Measurements from ENCODE around the gene CCNF.

CCNF gene

DNA sequence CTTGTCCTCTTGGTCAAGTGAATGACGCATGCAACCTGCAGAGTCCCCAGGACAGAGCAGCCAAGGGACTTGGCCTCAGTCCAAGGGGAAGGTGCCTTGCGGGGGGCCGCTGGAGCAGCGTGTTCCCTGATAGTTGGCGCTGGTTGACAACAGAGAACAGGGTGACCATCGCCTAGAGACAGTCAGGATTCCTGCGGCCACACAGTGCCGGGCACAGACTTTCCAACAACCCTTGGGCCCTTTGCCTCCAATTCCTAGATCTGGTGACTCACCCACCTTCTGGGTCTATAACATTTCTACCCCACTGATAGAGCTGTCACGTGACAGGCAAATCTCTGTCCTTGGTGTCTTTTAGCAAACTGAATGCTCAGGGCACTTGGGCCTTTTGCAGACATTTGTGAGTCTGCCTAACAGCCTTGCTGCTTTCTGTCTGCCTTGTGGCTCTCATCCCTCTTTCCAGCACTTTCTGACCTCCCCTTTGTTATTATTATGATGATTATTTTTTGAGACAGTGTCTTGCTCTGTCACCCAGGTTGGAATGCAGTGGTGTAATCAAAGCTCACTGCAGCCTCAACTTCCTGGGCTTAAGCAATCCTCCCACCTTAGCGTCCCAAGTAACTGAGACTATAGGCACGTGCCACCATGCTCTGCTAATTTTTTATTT lies 18.8 kb downstream of the CCNF start:
- peaks cover 97% of the 10 kb centered on the region for H3K36me3 ChIP-seq (ENCODE audit: insufficient read depth, low read length)
- no peaks in the 10 kb centered on the region for H3K4me1 ChIP-seq (ENCODE audit: insufficient read depth, low read length)
- H3K27ac ChIP-seq (ENCODE audit: low read length): no peak overlapping the region
- no peak overlapping the region for H2AFZ ChIP-seq (ENCODE audit: low read depth, low read length)
- ATAC-seq (ENCODE audit: insufficient read depth, low read depth) (no peak), DNase-seq (no peak)
- no peak overlapping the region for H3K4me2 ChIP-seq (ENCODE audit: insufficient read depth, low read length)
- no peaks in the 10 kb centered on the region for H3K27me3 ChIP-seq (ENCODE audit: insufficient read depth, low read length, poor library complexity)
- peaks cover 60% of the 10 kb centered on the region for H4K20me1 ChIP-seq (ENCODE audit: insufficient read depth, low read length)
- H3K9me3 ChIP-seq (ENCODE audit: insufficient read depth, low read length, severe bottlenecking): no peaks in the 10 kb centered on the region
- H3K9ac ChIP-seq (ENCODE audit: low read depth, low read length): no peak overlapping the region
- H3K79me2 ChIP-seq (ENCODE audit: insufficient read depth, low read length): peaks cover 41% of the 10 kb centered on the region
- no peak overlapping the region for H3K4me3 ChIP-seq (ENCODE audit: low read depth in 1 of 2, low read length in 2 of 2)
- no peak for TF ChIP-seq EZH2 (IDR thresholded peaks at IDR 0.05; ENCODE audit: borderline replicate concordance, low read depth, low read length, severe bottlenecking)
- TF ChIP-seq, protein P1, sequence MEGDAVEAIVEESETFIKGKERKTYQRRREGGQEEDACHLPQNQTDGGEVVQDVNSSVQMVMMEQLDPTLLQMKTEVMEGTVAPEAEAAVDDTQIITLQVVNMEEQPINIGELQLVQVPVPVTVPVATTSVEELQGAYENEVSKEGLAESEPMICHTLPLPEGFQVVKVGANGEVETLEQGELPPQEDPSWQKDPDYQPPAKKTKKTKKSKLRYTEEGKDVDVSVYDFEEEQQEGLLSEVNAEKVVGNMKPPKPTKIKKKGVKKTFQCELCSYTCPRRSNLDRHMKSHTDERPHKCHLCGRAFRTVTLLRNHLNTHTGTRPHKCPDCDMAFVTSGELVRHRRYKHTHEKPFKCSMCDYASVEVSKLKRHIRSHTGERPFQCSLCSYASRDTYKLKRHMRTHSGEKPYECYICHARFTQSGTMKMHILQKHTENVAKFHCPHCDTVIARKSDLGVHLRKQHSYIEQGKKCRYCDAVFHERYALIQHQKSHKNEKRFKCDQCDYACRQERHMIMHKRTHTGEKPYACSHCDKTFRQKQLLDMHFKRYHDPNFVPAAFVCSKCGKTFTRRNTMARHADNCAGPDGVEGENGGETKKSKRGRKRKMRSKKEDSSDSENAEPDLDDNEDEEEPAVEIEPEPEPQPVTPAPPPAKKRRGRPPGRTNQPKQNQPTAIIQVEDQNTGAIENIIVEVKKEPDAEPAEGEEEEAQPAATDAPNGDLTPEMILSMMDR (IDR thresholded peaks at IDR 0.05; ENCODE audit: borderline replicate concordance, extremely low read depth, low read length, poor library complexity, severe bottlenecking): no peak

DNA sequence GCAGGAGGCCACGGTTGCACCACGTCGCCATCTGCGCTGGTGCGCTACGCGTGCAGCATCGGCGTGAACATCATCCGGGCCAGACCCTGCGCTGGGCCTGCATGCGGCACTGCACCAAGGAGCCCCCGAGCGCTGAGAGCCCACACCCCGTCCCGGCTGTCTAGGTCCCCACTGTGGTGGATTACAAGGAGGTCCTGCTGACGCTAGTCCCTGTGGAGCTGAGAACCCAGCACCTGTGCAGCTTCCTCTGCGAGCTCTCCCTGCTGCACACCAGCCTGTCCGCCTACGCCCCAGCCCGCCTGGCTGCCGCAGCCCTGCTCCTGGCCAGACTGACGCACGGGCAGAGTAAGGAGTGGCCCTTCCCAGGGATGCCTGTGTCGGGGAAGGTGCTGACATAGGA lies 19.9 kb downstream of the CCNF start:
- no peak overlapping the region for H3K4me3 ChIP-seq (ENCODE audit: low read depth in 1 of 2, low read length in 2 of 2)
- ATAC-seq (ENCODE audit: insufficient read depth, low read depth): no peak
- DNase-seq: no peak
- H3K9me3 ChIP-seq (ENCODE audit: insufficient read depth, low read length, severe bottlenecking): no peaks in the 10 kb centered on the region
- peaks cover 66% of the 10 kb centered on the region for H4K20me1 ChIP-seq (ENCODE audit: insufficient read depth, low read length)
- H3K36me3 ChIP-seq (ENCODE audit: insufficient read depth, low read length): peaks cover 97% of the 10 kb centered on the region
- peaks cover 35% of the 10 kb centered on the region for H3K79me2 ChIP-seq (ENCODE audit: insufficient read depth, low read length)
- H3K4me2 ChIP-seq (ENCODE audit: insufficient read depth, low read length): no peak overlapping the region
- no peak overlapping the region for H3K27ac ChIP-seq (ENCODE audit: low read length)
- no peak overlapping the region for H2AFZ ChIP-seq (ENCODE audit: low read depth, low read length)
- TF ChIP-seq EZH2 (IDR thresholded peaks at IDR 0.05; ENCODE audit: borderline replicate concordance, low read depth, low read length, severe bottlenecking): no peak
- no peaks in the 10 kb centered on the region for H3K4me1 ChIP-seq (ENCODE audit: insufficient read depth, low read length)
- no peak overlapping the region for H3K9ac ChIP-seq (ENCODE audit: low read depth, low read length)
- H3K27me3 ChIP-seq (ENCODE audit: insufficient read depth, low read length, poor library complexity): no peaks in the 10 kb centered on the region

DNA sequence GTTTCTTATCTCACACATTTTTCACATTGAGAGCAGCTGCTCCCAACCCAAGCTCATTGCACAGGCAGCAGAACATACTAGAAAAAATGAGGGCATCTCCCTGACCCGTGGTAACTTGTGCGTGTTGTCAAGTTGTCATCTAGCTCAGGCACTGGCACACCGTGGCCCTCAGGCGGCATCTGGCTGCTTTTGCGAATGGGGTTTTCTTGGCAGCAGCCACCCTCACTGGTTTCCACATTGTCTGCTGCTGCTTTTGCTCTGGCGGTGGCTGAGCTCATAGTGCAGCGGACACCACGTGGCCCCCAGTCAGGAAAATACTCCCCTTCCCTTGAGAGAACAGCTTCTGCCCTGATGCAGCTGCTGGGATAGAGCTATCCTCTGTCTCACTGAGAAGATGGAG lies 21.3 kb downstream of the CCNF start:
- DNase-seq (no peak), ATAC-seq (ENCODE audit: insufficient read depth, low read depth) (no peak)
- Histone ChIP-seq H4K20me1 (ENCODE audit: insufficient read depth, low read length) (peaks cover 57% of the 10 kb centered on the region), H3K27ac (ENCODE audit: low read length) (no peak overlapping the region), H3K9ac (ENCODE audit: low read depth, low read length) (no peak overlapping the region), H3K4me2 (ENCODE audit: insufficient read depth, low read length) (no peak overlapping the region), H3K4me3 (ENCODE audit: low read depth in 1 of 2, low read length in 2 of 2) (no peak overlapping the region), H3K36me3 (ENCODE audit: insufficient read depth, low read length) (peaks cover 98% of the 10 kb centered on the region), H2AFZ (ENCODE audit: low read depth, low read length) (no peak overlapping the region), H3K4me1 (ENCODE audit: insufficient read depth, low read length) (no peaks in the 10 kb centered on the region), H3K79me2 (ENCODE audit: insufficient read depth, low read length) (peaks cover 26% of the 10 kb centered on the region), H3K9me3 (ENCODE audit: insufficient read depth, low read length, severe bottlenecking) (no peaks in the 10 kb centered on the region), H3K27me3 (ENCODE audit: insufficient read depth, low read length, poor library complexity) (no peaks in the 10 kb centered on the region)
- TF ChIP-seq, protein P1 (IDR thresholded peaks at IDR 0.05; ENCODE audit: borderline replicate concordance, extremely low read depth, low read length, poor library complexity, severe bottlenecking): no peak

DNA sequence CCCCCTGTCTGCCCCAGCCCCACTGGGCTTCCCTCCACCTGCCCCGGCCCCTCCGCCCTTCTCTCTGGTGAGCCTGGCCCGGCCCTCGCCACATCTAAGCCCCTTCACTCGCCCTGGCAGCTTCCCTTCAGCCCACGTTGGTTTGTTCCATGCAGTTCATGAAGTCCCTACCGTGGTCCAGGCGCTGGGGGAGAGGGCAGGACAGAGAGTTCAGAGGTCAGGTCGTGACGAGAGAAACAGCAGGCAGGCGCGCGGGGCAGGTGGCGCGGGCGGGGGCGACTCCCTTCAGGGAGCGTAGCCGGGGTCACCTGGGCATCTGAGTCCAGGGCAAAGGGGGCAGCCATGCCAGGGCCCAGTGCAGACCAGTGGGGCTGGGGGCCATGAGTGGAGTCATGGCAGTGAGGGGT lies 21.7 kb downstream of the CCNF start:
- Histone ChIP-seq H3K36me3 (ENCODE audit: insufficient read depth, low read length) (peaks cover 98% of the 10 kb centered on the region), H3K27ac (ENCODE audit: low read length) (no peak overlapping the region), H3K4me1 (ENCODE audit: insufficient read depth, low read length) (no peaks in the 10 kb centered on the region), H3K9me3 (ENCODE audit: insufficient read depth, low read length, severe bottlenecking) (no peaks in the 10 kb centered on the region), H4K20me1 (ENCODE audit: insufficient read depth, low read length) (peaks cover 57% of the 10 kb centered on the region), H3K27me3 (ENCODE audit: insufficient read depth, low read length, poor library complexity) (no peaks in the 10 kb centered on the region), H3K9ac (ENCODE audit: low read depth, low read length) (no peak overlapping the region), H2AFZ (ENCODE audit: low read depth, low read length) (no peak overlapping the region), H3K79me2 (ENCODE audit: insufficient read depth, low read length) (peaks cover 23% of the 10 kb centered on the region), H3K4me3 (ENCODE audit: low read depth in 1 of 2, low read length in 2 of 2) (no peak overlapping the region), H3K4me2 (ENCODE audit: insufficient read depth, low read length) (no peak overlapping the region)
- TF ChIP-seq EZH2 (IDR thresholded peaks at IDR 0.05; ENCODE audit: borderline replicate concordance, low read depth, low read length, severe bottlenecking): no peak
- TF ChIP-seq, protein P1 (IDR thresholded peaks at IDR 0.05; ENCODE audit: borderline replicate concordance, extremely low read depth, low read length, poor library complexity, severe bottlenecking): no peak
- no peak for ATAC-seq (ENCODE audit: insufficient read depth, low read depth)
- no peak for DNase-seq

All from DND-41 (cell line).